ENCODE measurements around the gene ING3.

DNA sequence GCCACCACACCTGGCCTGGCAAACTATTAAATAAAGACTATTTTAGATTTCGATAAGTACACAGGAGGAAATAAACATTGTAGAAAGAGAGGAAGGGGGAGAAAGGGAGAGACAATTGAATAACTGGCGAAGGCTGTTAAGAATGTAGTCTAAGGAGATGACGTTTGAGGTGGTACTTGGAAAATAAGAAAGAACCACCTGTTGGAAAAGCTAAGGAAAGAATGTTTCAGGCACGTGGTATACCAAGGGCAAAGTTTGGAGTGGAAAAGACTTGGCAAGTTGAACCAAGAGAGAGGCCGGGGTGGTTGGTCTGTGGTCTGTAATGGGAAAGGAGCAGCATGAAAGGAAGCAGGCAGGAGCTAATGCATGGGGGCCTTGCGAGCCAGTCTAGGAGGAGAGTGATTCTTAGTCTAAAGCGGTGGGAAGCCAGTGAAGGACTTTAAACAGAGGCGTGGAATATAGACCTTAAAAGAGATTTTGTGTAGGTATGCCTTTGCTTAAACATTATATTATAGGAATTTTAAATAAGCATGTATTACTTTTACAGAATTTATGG lies 9.4 kb downstream of the ING3 start:
- TF ChIP-seq, protein P1, sequence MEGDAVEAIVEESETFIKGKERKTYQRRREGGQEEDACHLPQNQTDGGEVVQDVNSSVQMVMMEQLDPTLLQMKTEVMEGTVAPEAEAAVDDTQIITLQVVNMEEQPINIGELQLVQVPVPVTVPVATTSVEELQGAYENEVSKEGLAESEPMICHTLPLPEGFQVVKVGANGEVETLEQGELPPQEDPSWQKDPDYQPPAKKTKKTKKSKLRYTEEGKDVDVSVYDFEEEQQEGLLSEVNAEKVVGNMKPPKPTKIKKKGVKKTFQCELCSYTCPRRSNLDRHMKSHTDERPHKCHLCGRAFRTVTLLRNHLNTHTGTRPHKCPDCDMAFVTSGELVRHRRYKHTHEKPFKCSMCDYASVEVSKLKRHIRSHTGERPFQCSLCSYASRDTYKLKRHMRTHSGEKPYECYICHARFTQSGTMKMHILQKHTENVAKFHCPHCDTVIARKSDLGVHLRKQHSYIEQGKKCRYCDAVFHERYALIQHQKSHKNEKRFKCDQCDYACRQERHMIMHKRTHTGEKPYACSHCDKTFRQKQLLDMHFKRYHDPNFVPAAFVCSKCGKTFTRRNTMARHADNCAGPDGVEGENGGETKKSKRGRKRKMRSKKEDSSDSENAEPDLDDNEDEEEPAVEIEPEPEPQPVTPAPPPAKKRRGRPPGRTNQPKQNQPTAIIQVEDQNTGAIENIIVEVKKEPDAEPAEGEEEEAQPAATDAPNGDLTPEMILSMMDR (IDR thresholded peaks at IDR 0.05) = no peak
- TF ChIP-seq POLR2A (IDR thresholded peaks at IDR 0.05) (no peak), EP300 (IDR thresholded peaks at IDR 0.05; ENCODE audit: low read depth) (no peak)
